LNCaP clone FGC (cell line): ENCODE measurements around the gene TASP1.

Experiments used
- DNase-seq: peaks from one replicate; pipeline ENCODE4 v3.0.0-alpha.2; 2011; ENCODE audit warnings: low read depth
- H3K4me3 ChIP-seq: 2 replicates; pipeline ENCODE4 v1.5.1; 2011; ENCODE audit warnings: mild to moderate bottlenecking, low read depth, low read length, control low read depth
- CTCF ChIP-seq: IDR thresholded peaks from 2 replicates; pipeline ENCODE4 v1.5.1; 2012; ENCODE audit warnings: mild to moderate bottlenecking; ENCODE audit not compliant: control insufficient read depth, insufficient read depth; ENCODE audit errors: extremely low read depth

The TASP1 gene

DNA sequence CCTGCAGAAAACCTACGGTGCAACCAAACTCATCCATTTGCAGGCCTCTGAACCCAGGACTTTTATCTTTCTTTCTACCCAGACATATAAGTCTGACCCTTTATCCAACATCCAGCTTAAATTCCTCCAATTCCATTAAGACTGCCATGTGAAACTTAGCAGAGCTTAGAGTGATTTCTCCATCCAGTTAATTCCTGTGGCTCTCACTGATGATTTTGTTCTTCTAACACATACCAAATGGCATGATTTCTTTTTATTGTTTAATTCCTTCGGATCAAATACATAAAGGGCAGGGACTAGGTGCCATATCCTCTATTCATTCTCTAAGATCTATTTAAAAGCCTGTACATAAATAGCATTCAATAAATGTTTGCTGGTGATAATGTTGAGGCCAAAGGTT lies 92.9 kb downstream of the TASP1 start:
- no peak for TF ChIP-seq CTCF
- no peak overlapping the region for H3K4me3 ChIP-seq
- DNase-seq: no peak

DNA sequence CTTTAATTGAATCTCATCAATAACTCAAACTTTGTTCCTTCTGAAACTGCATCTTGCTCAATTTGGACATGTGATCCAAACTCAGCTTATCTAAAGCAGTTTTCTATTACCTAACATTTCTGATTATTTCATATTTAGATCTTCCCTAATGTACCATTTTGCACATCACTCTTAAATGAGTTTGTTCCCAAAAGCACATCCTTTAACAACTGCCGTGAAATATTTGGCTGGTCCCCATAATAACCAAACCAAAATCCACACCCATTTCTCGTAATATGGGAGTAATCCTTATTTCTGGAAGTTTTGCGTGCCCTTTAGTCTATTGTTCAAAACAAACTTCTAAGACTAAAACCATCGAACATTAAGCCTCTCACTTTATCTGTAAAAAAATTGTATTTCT lies 94.9 kb downstream of the TASP1 start:
- TF ChIP-seq CTCF: no peak
- DNase-seq: no peak
- no peak overlapping the region for H3K4me3 ChIP-seq

GRCh38 chr20:13535627-13536026 lies 103.1 kb downstream of the TASP1 start:
- H3K4me3 ChIP-seq: no peak overlapping the region
- no peak for DNase-seq
- no peak for TF ChIP-seq CTCF

GRCh38 chr20:13533946-13534345 lies 104.8 kb downstream of the TASP1 start:
- no peak overlapping the region for H3K4me3 ChIP-seq
- DNase-seq: no peak
- no peak for TF ChIP-seq CTCF

DNA sequence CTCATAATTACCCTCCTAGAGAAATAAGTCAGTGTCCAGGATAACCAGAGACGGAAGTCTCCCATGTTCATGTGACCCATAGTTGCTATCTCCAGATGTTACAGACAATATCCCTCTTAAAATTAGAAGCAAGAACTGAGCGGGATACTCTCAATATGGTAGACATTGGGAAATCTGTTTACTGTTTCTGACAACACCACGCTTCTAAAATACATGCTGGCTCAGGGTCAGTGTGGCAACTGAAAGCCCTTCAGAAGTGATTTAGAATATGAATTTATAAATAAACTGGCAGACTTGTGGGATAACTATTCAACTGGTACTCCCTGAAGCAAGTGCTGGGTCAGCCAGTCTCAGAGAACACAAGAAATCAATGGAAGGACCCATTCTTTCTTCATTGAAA lies 108.6 kb downstream of the TASP1 start:
- no peak for TF ChIP-seq CTCF
- DNase-seq: no peak
- H3K4me3 ChIP-seq: no peak overlapping the region

- no peak overlapping the region for H3K4me3 ChIP-seq
- no peak for TF ChIP-seq CTCF
- no peak for DNase-seq
Measured at GRCh38 chr20:13526551-13526950, 112.2 kb downstream of the TASP1 start.

- DNase-seq: no peak
- no peak overlapping the region for H3K4me3 ChIP-seq
- no peak for TF ChIP-seq CTCF
Measured at GRCh38 chr20:13525225-13525940, 113.3 kb downstream of the TASP1 start.
